A549 treated with CpdA at 1 μM for 4 hours (cell line): ENCODE measurements around the gene TCAP. TPM values are rescaled to one million over a fixed set of nuclear protein-coding genes. Genes with fewer than 3 reads are reported as not detected.

Experiments
- total RNA-seq: library from RNA; stranded (reverse); fragments of 200-300 nt; extraction: Qiagen RNA extraction; gene quantifications from 5 replicates; pipeline ENCODE4 v1.2.3, GENCODE V29; 2022; ENCODE audit warnings: low read depth

The TCAP gene, protein sequence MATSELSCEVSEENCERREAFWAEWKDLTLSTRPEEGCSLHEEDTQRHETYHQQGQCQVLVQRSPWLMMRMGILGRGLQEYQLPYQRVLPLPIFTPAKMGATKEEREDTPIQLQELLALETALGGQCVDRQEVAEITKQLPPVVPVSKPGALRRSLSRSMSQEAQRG
- total RNA-seq, result 0.64 to 1.7 TPM (median 1.1 TPM) in 5 replicates

GRCh38 chr17:39664581-39665561 is at the start of gene TCAP:
Gene TCAP, plus strand, starts transcription at chr17:39665349. Its CDS starts 11 bp downstream, at chr17:39665360.

GRCh38 chr17:39626171-39627046 is 38.7 kb upstream of the TCAP start, which contains the start of gene PPP1R1B:
Gene PPP1R1B, plus strand, starts transcription at chr17:39626952. Its CDS starts 441 bp downstream, at chr17:39627393.

DNA sequence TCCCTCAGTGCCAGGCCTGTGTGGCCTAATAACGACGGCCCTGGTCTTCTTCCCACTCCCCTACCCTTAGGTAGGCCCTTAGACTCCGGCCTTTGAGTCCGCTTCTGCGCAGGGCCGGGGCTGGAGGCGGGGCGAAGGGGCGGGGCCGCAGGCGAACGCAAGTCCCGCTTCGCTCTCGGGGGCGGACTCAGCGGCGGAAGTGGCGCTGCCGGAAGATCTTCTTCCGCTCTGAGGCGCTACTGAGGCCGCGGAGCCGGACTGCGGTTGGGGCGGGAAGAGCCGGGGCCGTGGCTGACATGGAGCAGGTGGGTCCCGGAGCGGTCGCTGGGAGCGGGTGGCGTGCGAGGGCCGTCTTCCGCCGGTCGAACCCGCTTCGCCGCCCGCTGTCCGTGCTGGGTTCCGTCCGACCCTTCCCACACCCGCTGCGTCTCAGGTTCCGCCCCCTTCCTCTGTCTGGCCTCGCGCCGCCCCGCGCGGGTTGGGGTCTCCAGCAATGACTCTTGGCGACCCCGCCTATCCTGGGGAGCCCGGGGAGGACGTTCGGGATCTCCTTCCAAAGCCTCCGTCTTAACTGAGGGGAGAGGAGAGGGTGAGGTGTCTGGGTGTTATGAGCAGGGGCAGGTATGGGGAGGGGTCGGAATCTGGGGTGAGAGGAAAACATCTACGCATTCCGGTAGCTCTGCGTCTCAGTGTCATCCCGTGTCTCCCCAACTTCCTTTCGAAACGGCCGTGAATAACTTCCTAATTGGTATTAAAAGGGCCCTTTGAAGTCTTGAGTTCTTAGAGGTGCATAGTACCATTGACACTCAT is 28.0 kb upstream of the TCAP start, which contains the start of gene STARD3:
Gene STARD3, plus strand, starts transcription at position 218 of the 810 bp plus-strand sequence. CDS start 16,388 bp downstream, outside the sequence.

DNA sequence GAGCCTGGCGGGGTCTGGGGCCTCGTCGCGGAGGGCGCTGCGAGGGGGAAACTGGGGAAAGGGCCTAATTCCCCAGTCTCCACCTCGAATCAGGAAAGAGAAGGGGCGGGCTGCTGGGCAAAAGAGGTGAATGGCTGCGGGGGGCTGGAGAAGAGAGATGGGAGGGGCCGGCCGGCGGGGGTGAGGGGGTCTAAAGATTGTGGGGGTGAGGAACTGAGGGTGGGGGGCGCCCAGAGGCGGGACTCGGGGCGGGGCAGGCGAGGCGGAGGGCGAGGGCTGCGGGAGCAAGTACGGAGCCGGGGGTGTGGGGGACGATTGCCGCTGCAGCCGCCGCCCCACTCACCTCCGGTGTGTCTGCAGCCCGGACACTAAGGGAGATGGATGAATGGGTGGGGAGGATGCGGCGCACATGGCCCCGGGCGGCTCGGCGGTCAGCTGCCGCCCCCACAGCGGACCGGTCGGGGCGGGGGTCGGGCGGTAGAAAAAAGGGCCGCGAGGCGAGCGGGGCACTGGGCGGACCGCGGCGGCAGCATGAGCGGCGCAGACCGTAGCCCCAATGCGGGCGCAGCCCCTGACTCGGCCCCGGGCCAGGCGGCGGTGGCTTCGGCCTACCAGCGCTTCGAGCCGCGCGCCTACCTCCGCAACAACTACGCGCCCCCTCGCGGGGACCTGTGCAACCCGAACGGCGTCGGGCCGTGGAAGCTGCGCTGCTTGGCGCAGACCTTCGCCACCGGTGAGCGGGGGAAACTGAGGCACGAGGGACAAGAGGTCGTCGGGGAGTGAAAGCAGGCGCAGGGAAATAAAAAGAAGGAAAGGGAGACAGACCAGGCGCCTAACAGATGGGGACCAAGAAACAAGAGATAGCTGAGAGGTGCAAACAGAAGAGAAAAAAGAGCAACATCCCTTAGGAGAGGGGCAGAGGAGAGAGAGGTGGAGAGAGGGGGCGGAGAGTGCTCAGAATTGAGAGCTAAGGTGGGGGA is 3.1 kb downstream of the TCAP start, which contains the start of gene PNMT:
Gene PNMT, plus strand, starts transcription at position 509 of the 980 bp plus-strand sequence. Its CDS starts 23 bp downstream, at position 532.

GRCh38 chr17:39687546-39688474 is 22.7 kb downstream of the TCAP start, which contains the start of gene PGAP3:
Gene PGAP3, minus strand, starts transcription at chr17:39688057. Its CDS starts 43 bp downstream, at chr17:39688014.

DNA sequence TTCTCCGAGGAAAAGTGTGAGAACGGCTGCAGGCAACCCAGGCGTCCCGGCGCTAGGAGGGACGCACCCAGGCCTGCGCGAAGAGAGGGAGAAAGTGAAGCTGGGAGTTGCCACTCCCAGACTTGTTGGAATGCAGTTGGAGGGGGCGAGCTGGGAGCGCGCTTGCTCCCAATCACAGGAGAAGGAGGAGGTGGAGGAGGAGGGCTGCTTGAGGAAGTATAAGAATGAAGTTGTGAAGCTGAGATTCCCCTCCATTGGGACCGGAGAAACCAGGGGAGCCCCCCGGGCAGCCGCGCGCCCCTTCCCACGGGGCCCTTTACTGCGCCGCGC is 34.6 kb downstream of the TCAP start, which contains the start of gene ERBB2:
Gene ERBB2, plus strand, starts transcription at position 247 of the 330 bp plus-strand sequence. CDS start 175 bp downstream, outside the sequence.

Other genes starting within 250 kb of the TCAP start
- gene MED1, start 214.1 kb upstream of the TCAP start, total RNA-seq, result 27.1 to 38.2 TPM (median 33.3 TPM) in 5 replicates
- 34.5 to 41.9 TPM (median 38.5 TPM) in 5 replicates for gene CDK12, start 203.9 kb upstream of the TCAP start, total RNA-seq
- 0.03 TPM in 1 of 5 replicates, not detected in the others for gene NEUROD2, start 57.4 kb upstream of the TCAP start, total RNA-seq
- 0.03 TPM in 1 of 5 replicates, not detected in the others for gene PPP1R1B, start 38.4 kb upstream of the TCAP start, total RNA-seq
- 41.4 to 64.8 TPM (median 59.5 TPM) in 5 replicates for gene STARD3, start 28.2 kb upstream of the TCAP start, total RNA-seq
- not detected in 5 replicates for gene PNMT, start 3.1 kb downstream of the TCAP start, total RNA-seq
- gene PGAP3, start 22.7 kb downstream of the TCAP start, total RNA-seq, result 6.7 to 8.9 TPM (median 7.8 TPM) in 5 replicates
- gene ERBB2, start 34.7 kb downstream of the TCAP start, total RNA-seq, result 28.0 to 38.1 TPM (median 32.9 TPM) in 5 replicates
- 89.4 to 104 TPM (median 92.7 TPM) in 5 replicates for gene MIEN1, start 65.2 kb downstream of the TCAP start, total RNA-seq
- gene GRB7, start 72.6 kb downstream of the TCAP start, total RNA-seq, result 4.1 to 7.6 TPM (median 6.6 TPM) in 5 replicates
- not detected in 5 replicates for gene IKZF3, start 199.0 kb downstream of the TCAP start, total RNA-seq
- gene ZPBP2, start 202.9 kb downstream of the TCAP start, total RNA-seq, result not detected in 5 replicates